H9 (cell line): ENCODE results near the gene CCT4. TPM values are rescaled to one million over a fixed set of nuclear protein-coding genes. Genes with fewer than 3 reads are reported as not detected.

Source experiments
- DNase-seq: peaks from one replicate; pipeline ENCODE4 v3.0.0-alpha.2; 2017
- H2AFZ ChIP-seq: one replicate; pipeline ENCODE4 v1.6.1; 2013; ENCODE audit warnings: mild to moderate bottlenecking, low read length, control low read depth, moderate library complexity
- H2AK5ac ChIP-seq: 2 replicates; pipeline ENCODE4 v1.6.1; 2013; ENCODE audit warnings: low read length, control low read depth, mixed read lengths; ENCODE audit not compliant: insufficient read length
- H2BK120ac ChIP-seq: one replicate; pipeline ENCODE4 v1.6.1; 2013; ENCODE audit warnings: low read depth, mild to moderate bottlenecking, low read length, control low read depth, inconsistent platforms; ENCODE audit not compliant: poor library complexity, severe bottlenecking
- H2BK12ac ChIP-seq: 2 replicates; pipeline ENCODE4 v1.6.1; 2013; ENCODE audit warnings: low read length, control low read depth, mixed read lengths, low read depth; ENCODE audit not compliant: insufficient read length
- H2BK15ac ChIP-seq: 2 replicates; pipeline ENCODE4 v1.6.1; 2013; ENCODE audit warnings: low read depth, low read length, control low read depth
- H2BK20ac ChIP-seq: one replicate; pipeline ENCODE4 v1.6.1; 2013; ENCODE audit warnings: low read depth, mild to moderate bottlenecking, low read length, control low read depth, inconsistent platforms; ENCODE audit not compliant: poor library complexity, severe bottlenecking
- H2BK5ac ChIP-seq: 2 replicates; pipeline ENCODE4 v1.6.1; 2013; ENCODE audit warnings: low read length, control low read depth, mixed read lengths; ENCODE audit not compliant: insufficient read length
- H3K14ac ChIP-seq: 2 replicates; pipeline ENCODE4 v1.6.1; 2013; ENCODE audit warnings: low read length, control low read depth; ENCODE audit not compliant: insufficient read depth
- H3K18ac ChIP-seq: 2 replicates; pipeline ENCODE4 v1.6.1; 2013; ENCODE audit warnings: low read depth, mild to moderate bottlenecking, mixed read lengths, low read length, control low read depth; ENCODE audit not compliant: insufficient read length
- H3K23ac ChIP-seq: 2 replicates; pipeline ENCODE4 v1.6.1; 2013; ENCODE audit warnings: low read length, control low read depth, mixed read lengths, low read depth; ENCODE audit not compliant: insufficient read length
- H3K23me2 ChIP-seq: 2 replicates; pipeline ENCODE4 v1.6.1; 2013; ENCODE audit warnings: low read depth, mild to moderate bottlenecking, mixed read lengths, low read length, control low read depth; ENCODE audit not compliant: insufficient read length, poor library complexity, severe bottlenecking
- H3K27ac ChIP-seq: 2 replicates; pipeline ENCODE4 v1.5.1; 2013; ENCODE audit warnings: low read length, control low read depth, mixed read lengths, low read depth; ENCODE audit not compliant: insufficient read length
- H3K27me3 ChIP-seq: 2 replicates; pipeline ENCODE4 v1.6.1; 2013; ENCODE audit warnings: low read length, control low read depth, inconsistent platforms; ENCODE audit not compliant: insufficient read depth
- H3K4ac ChIP-seq: 2 replicates; pipeline ENCODE4 v1.6.1; 2013; ENCODE audit warnings: low read depth, mild to moderate bottlenecking, control low read depth, inconsistent platforms, low read length, moderate library complexity
- H3K4me1 ChIP-seq: 2 replicates; pipeline ENCODE4 v1.6.1; 2013; ENCODE audit warnings: low read length, control low read depth, inconsistent platforms; ENCODE audit not compliant: insufficient read depth
- H3K4me2 ChIP-seq: 2 replicates; pipeline ENCODE4 v1.6.1; 2013; ENCODE audit warnings: low read length, control low read depth, mixed read lengths; ENCODE audit not compliant: insufficient read length, insufficient read depth
- H3K56ac ChIP-seq: 2 replicates; pipeline ENCODE4 v1.6.1; 2013; ENCODE audit warnings: low read depth, mild to moderate bottlenecking, mixed read lengths, low read length, control low read depth; ENCODE audit not compliant: insufficient read length
- H3K79me1 ChIP-seq: 2 replicates; pipeline ENCODE4 v1.6.1; 2013; ENCODE audit warnings: low read depth, mild to moderate bottlenecking, moderate library complexity, low read length, control low read depth, inconsistent platforms; ENCODE audit not compliant: insufficient read depth, poor library complexity, severe bottlenecking
- H3K79me2 ChIP-seq: 2 replicates; pipeline ENCODE4 v1.6.1; 2013; ENCODE audit warnings: low read length, control low read depth, inconsistent platforms; ENCODE audit not compliant: insufficient read depth
- H3K9ac ChIP-seq: 2 replicates; pipeline ENCODE4 v1.6.1; 2013; ENCODE audit warnings: low read length, control low read depth, mixed read lengths; ENCODE audit not compliant: insufficient read length; ENCODE audit errors: extremely low read depth
- H3K9me3 ChIP-seq: one replicate; pipeline ENCODE4 v1.6.1; 2013; ENCODE audit warnings: low read depth, low read length, inconsistent platforms; ENCODE audit not compliant: control insufficient read depth
- H3T11ph ChIP-seq: one replicate; pipeline ENCODE4 v1.6.1; 2013; ENCODE audit warnings: mild to moderate bottlenecking, low read length, control low read depth, inconsistent platforms
- H4K20me1 ChIP-seq: one replicate; pipeline ENCODE4 v1.6.1; 2013; ENCODE audit not compliant: control insufficient read depth, insufficient read length, insufficient read depth
- H4K5ac ChIP-seq: 2 replicates; pipeline ENCODE4 v1.6.1; 2013; ENCODE audit warnings: low read depth, mild to moderate bottlenecking, mixed read lengths, low read length, control low read depth; ENCODE audit not compliant: insufficient read length
- H4K8ac ChIP-seq: replicated peaks from 2 replicates; pipeline ENCODE4 v1.6.1; 2013; ENCODE audit warnings: low read length, control low read depth, mixed read lengths, low read depth; ENCODE audit not compliant: insufficient read length
- H4K91ac ChIP-seq: 2 replicates; pipeline ENCODE4 v1.6.1; 2013; ENCODE audit warnings: low read depth, mild to moderate bottlenecking, moderate library complexity, mixed read lengths, low read length, control low read depth; ENCODE audit not compliant: insufficient read length
- H3K27ac Mint-ChIP-seq, 3 experiments: 2 replicates in 2 of 3; 3 replicates in 1 of 3; pipeline ENCODE4 v1.8.0; 2020 to 2021; ENCODE audit warnings: mixed read lengths in 3 of 3, mild to moderate bottlenecking in 1 of 3, moderate library complexity in 1 of 3
- H3K27me3 Mint-ChIP-seq: 2 replicates; pipeline ENCODE4 v1.8.0; 2021; ENCODE audit warnings: low read depth, mild to moderate bottlenecking, moderate library complexity, mixed read lengths
- H3K36me3 Mint-ChIP-seq, 3 experiments: 2 replicates in 2 of 3; 3 replicates in 1 of 3; pipeline ENCODE4 v1.8.0; 2020 to 2021; ENCODE audit warnings: low read depth in 3 of 3, mixed read lengths in 3 of 3; ENCODE audit not compliant: insufficient read depth in 1 of 3
- H3K4me1 Mint-ChIP-seq, 2 experiments: 2 replicates each; pipeline ENCODE4 v1.8.0; 2020; ENCODE audit warnings: mixed read lengths in 2 of 2
- H3K4me3 Mint-ChIP-seq, 2 experiments: 2 replicates in 1 of 2; 3 replicates in 1 of 2; pipeline ENCODE4 v1.8.0; 2020 to 2021; ENCODE audit warnings: mild to moderate bottlenecking in 2 of 2, mixed read lengths in 2 of 2, moderate library complexity in 1 of 2
- H3K9me3 Mint-ChIP-seq, 2 experiments: 2 replicates in 1 of 2; 3 replicates in 1 of 2; pipeline ENCODE4 v1.8.0; 2020; ENCODE audit warnings: mild to moderate bottlenecking in 2 of 2, mixed read lengths in 2 of 2, moderate library complexity in 1 of 2
- WGBS: extraction: QIAGEN DNeasy Blood & Tissue Kit; methylation state at CpG from one replicate; pipeline ENCODE4 v1.1.7; 2013; ENCODE audit warnings: missing lambda C conversion rate, low lambda C conversion rate, mixed read lengths; ENCODE audit not compliant: insufficient read length; ENCODE audit errors: extremely low coverage; 5-methylcytosine and 5-hydroxymethylcytosine counted together
- total RNA-seq: library from RNA; stranded (reverse); gene quantifications from 2 replicates; pipeline ENCODE4 v1.2.1, GENCODE V29; 2021
- TF ChIP-seq, protein P1 (sequence below): fragments of 200-600 bp; sonication (generic); conservative IDR thresholded peaks from 3 replicates; pipeline ENCODE4 v1.8.0; 2021; ENCODE audit warnings: antibody characterized with exemption, mild to moderate bottlenecking

Gene CCT4
- total RNA-seq, 1 experiment from 2014 or later = 360 TPM

GRCh38 chr2:61822255-61822654 lies 66.2 kb downstream of the CCT4 start:
- H3K23me2 ChIP-seq = no peaks in the 10 kb centered on the region
- no peaks in the 10 kb centered on the region for H3K4me1 ChIP-seq
- H3K79me1 ChIP-seq = no peaks in the 10 kb centered on the region
- no peak overlapping the region for H3K27ac ChIP-seq
- H3K36me3 Mint-ChIP-seq = peaks cover 2 to 4% (median 3%) of the 10 kb centered on the region in 3 experiments; a peak in 5 of 7 replicates
- no peak overlapping the region for H3K9ac ChIP-seq
- no peaks in the 10 kb centered on the region for H4K20me1 ChIP-seq
- H3K56ac ChIP-seq = no peak overlapping the region
- no peak overlapping the region for H3T11ph ChIP-seq
- TF ChIP-seq, protein P1, sequence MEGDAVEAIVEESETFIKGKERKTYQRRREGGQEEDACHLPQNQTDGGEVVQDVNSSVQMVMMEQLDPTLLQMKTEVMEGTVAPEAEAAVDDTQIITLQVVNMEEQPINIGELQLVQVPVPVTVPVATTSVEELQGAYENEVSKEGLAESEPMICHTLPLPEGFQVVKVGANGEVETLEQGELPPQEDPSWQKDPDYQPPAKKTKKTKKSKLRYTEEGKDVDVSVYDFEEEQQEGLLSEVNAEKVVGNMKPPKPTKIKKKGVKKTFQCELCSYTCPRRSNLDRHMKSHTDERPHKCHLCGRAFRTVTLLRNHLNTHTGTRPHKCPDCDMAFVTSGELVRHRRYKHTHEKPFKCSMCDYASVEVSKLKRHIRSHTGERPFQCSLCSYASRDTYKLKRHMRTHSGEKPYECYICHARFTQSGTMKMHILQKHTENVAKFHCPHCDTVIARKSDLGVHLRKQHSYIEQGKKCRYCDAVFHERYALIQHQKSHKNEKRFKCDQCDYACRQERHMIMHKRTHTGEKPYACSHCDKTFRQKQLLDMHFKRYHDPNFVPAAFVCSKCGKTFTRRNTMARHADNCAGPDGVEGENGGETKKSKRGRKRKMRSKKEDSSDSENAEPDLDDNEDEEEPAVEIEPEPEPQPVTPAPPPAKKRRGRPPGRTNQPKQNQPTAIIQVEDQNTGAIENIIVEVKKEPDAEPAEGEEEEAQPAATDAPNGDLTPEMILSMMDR = no peak
- no peak overlapping the region for H2BK120ac ChIP-seq
- no peak overlapping the region for H2BK15ac ChIP-seq
- H3K27me3 ChIP-seq = no peaks in the 10 kb centered on the region
- H2BK12ac ChIP-seq = no peak overlapping the region
- H3K27me3 Mint-ChIP-seq = no peaks in the 10 kb centered on the region; the same call in 1 of the 2 replicates
- no peak overlapping the region for H4K91ac ChIP-seq
- H3K9me3 ChIP-seq = no peaks in the 10 kb centered on the region
- no peak for DNase-seq
- H3K18ac ChIP-seq = no peak overlapping the region
- H4K8ac ChIP-seq = no peak overlapping the region
- H3K4ac ChIP-seq = no peak overlapping the region
- H2BK20ac ChIP-seq = no peak overlapping the region
- H2BK5ac ChIP-seq = no peak overlapping the region
- H3K4me1 Mint-ChIP-seq = no peaks in the 10 kb centered on the region
- no peaks in the 10 kb centered on the region for H3K79me2 ChIP-seq
- no peak overlapping the region for H3K14ac ChIP-seq
- no CpG with 5 or more reads among the region's 2 CpGs for WGBS
- H2AK5ac ChIP-seq = no peak overlapping the region
- H3K4me3 Mint-ChIP-seq = no peak overlapping the region
- H2AFZ ChIP-seq = no peak overlapping the region
- no peak overlapping the region for H4K5ac ChIP-seq
- no peak overlapping the region for H3K27ac Mint-ChIP-seq
- H3K23ac ChIP-seq = no peak overlapping the region
- H3K4me2 ChIP-seq = no peak overlapping the region
- H3K9me3 Mint-ChIP-seq = no peaks in the 10 kb centered on the region

Other genes with a start within 250 kb of the CCT4 start
- 13.3 and 15.8 TPM in 2 replicates for gene FAM161A, start 34.6 kb downstream of the CCT4 start, total RNA-seq
- 31.5 and 34.6 TPM in 2 replicates for gene COMMD1, start 17.0 kb upstream of the CCT4 start, total RNA-seq